NCI-H2081 (cell line): ENCODE data around the gene ATG3.
"Not testable (repeated sequence)": the region's sequence is repeated elsewhere in the genome, so short reads cannot be mapped to it uniquely, and the experiment has no call there.

Source experiments
- DNase-seq, 2 experiments: peaks; one replicate each; lab custom pipeline; 2025; lab: John Stamatoyannopoulos, UW

Gene ATG3

DNA sequence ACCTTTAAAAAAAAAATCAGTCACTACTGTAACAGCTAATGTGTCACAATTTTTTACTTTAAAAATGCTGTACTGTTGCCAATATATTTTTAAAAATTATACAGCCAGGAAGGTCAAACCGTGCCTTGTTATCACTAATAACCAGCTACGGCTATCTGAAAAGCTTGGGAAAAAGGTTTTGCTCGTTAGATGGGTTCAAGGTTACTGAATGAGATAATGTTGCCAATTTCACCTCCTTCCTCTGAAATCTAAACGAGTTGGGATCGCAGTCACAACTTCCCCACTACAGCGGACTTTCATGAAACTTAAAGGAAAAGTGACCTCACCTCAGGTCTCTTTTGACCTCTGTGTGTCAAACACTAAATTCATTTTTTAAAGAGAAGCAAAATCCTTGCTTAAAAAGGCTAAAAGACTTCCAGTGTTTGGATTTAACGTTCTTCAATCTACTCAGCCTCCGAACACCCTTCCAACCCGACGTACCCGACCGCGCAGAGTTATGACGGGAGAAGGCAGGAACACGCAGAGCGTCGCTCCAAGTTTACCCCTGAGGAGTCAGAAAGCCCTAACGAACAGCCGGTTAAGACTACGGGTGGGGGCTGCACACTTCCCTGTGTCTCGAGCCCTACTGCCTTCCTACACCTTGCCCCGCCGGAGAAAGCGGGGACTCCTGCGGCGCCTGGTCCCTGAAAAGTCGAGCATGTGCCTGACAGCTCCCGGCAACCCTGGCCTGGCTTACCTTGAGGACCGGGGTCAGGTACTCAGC lies 860 bp downstream of the ATG3 start:
- DNase-seq: peak; percentile 48 to 70

GRCh38 chr3:112560307-112560706 lies 1.5 kb downstream of the ATG3 start:
- DNase-seq: no peak

- no peak for DNase-seq
Measured at GRCh38 chr3:112557976-112558375, 3.8 kb downstream of the ATG3 start.

DNA sequence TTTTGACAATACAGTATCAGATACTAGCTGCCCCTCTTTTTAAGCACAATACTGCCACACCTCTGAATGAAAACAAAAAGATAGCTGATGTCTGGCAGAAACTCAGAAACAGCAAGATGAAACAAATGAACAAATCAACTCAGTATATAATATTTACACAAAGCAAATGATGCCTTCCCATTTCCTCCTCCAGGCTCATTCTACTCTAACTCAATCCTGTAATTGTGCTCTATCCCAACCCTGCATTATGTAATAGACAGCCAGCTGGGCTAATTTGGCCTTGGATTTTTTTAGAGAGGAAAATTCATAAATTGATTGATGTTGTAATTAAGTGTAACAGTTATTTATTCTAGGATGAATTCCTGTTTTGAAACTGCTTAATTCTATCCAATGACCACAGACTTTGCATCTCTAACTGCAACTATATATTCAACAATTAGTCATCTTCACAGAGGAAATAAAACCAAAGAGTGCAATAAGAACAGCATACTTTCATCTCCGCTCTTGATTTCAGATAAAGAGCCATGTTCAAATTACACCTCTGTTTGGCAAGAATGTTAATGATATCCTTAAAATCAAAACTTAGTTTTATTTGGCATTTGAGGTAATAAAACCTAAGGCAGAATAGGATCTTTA lies 6.1 kb downstream of the ATG3 start:
- DNase-seq: peak; percentile 2 to 58

GRCh38 chr3:112550859-112551258 lies 10.9 kb downstream of the ATG3 start:
- no peak for DNase-seq

DNA sequence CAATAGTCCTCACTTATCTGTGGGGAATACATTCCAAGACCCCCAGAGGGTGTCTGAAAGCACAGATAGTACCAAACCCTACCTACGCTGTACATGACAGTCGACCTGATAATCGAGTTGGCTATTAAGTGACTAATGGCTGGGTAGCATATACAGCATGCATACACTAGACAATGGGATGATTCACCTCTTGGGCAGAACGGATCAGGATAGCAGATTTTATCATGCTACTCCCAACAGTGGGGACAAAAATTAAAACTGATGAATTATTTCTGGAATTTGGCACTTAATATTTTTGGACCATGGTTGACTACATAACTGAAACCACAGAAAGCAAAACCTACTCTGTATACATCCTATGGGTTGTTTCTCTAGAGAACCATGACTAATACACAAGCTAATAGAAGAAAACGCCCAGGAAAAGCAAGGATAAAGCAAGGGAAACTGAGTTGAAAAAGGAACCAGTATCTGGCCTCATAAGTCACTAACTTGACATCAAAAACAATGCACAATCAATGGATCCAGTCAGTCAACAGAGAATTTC lies 15.5 kb downstream of the ATG3 start:
- DNase-seq: no peak

DNA sequence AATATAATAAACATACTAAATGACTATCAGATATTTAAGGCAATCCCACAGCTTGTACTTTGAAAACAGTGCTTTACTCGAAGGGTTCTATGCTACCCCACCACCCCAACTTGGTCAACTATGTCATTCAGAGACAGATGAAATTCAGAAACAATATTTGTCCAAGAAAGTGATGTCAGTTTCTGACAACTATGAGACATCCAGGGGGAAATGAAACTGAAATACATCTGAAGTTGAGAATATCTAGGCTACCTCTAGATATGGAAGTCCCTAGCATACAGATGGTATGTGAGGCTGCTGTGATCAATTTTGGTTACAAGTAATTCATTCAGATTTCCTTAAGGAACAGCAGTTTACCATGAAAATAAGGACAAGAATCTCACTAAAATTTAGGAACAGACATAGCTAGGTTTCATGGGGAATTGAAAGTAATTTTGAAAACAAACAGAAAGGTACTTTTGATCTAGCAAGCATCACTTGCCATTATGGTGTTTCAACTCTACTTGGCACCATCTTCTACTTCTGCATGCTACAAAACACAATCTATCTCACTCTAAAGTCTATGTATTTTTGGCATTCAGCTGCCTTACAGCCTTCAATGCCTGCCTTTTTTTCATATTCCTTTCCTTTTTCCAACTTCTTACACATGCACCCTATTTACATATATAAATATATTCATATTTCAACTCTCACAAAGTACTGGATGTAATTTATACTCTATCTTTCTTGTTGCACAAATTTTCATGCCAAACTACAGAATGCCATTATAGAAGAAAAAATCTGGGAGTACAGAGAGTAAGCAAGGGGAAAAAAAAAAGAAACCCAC lies 21.7 kb downstream of the ATG3 start:
- DNase-seq: no peak

GRCh38 chr3:112531358-112531781 lies 30.4 kb downstream of the ATG3 start:
- DNase-seq: peak in 1 of 2 experiments; percentile 22

DNA sequence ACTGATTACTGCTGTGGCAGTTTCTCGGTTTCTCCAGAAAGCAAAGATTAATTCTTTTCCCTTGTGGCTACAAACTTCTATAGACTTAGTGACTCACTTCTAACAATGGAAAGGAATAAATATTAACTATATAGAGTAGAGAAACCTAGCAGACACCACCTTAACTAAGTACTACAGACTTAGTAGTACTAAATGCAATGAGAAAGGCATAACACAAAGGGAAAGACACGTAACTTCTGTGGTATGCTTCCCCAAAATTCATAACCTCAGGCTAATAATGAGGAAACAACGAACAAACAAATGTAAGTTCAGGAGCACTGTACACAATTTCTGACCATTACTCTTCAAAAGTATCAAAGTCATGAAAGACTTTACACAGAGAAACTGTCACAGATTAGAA lies 31.2 kb downstream of the ATG3 start:
- DNase-seq: no peak

DNA sequence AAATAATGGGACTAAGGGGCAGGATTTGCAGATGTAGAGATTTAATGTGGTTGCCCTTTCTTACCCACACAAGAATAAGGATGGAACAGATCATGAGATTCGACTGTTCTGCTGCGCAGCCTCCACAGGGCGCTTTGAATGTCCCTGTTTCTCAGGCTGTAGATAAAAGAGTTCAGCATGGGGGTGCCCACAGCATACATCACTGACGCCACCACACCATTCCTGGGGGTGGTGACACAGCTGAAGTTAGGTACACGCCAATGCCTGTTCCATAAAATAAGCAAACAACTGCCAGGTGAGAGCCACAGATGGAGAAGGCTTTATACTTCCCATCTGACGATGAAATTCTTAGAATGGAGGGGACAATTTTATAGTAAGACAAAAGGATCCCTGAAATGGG lies 37.6 kb downstream of the ATG3 start:
- DNase-seq: not testable (repeated sequence)

- DNase-seq: peak; percentile 10 to 63
Measured at GRCh38 chr3:112519424-112520001, 42.2 kb downstream of the ATG3 start.

- not testable (repeated sequence) for DNase-seq
Measured at GRCh38 chr3:112518970-112519369, 42.8 kb downstream of the ATG3 start.

GRCh38 chr3:112514527-112515128 lies 47.1 kb downstream of the ATG3 start:
- DNase-seq: no peak

GRCh38 chr3:112512320-112512719 lies 49.4 kb downstream of the ATG3 start:
- no peak for DNase-seq

DNA sequence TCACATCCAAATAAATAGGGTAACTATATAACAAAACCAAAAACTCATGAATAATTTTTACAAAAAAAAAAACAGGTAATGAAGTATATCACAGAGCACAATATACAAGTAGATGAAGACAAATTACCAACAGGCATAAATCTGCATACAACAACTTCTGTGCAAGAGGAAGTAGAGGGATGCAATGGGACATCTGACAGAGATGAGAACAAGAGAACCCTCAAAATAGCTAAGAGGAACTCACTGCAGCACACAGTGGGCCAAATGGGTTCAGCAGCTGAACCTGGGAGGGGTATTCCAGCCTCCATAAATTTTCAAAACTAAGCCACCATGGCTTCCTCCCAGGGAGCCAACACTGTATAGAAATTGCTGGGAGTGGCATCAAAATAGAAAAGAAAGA lies 52.9 kb downstream of the ATG3 start:
- DNase-seq: no peak

DNA sequence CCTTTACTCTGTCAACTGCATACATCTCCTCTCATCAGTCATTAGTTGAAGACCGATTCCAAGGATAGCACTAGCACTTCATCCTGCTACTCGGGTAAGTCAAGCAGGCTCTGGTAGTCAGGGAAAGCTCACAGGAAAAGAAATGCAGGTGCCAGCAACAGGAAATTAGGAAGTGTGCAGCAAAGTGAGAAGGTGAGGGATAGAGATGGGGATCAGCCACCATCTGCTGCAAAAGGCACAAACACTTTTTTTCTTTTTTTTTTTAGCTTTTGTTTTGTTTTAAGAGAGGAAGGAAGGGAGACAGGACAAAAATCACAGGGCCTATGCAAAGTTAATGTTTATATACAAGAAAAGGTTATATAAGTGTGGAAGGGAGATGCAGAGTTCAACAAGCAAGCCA lies 53.5 kb downstream of the ATG3 start:
- DNase-seq: no peak

- DNase-seq: no peak
Measured at GRCh38 chr3:112505907-112506306, 55.9 kb downstream of the ATG3 start.

- no peak for DNase-seq
Measured at GRCh38 chr3:112504123-112504522, 57.6 kb downstream of the ATG3 start.

DNA sequence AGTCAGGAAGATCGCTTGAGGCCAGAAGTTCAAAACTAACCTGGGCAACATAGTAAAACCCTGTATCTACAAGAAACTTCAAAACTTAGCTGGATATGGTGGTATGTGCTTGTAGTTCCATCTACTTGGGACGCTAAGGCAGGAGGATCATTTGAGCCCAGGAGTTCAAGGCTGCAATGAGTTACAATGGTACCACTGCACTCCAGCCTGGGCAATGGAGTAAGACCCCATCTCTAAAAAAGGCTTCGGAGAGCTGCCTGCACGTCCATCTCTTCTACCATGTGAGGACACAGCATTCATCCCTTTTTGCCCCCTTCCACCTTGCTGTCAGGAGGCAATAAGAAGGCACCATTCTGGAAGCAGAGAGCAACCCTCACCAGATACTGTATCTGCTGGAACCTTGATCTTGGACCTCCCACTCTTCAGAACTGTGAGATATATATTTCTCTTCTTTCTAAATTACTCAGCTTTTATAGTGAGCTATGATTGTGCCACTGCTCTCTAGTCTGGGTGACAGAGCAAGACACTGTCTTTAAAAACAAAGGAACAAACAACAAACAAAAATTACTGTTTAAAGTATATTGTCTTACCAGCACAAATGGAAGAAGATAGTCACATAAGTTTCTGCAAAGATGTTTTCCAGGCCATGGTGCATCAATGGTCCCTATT lies 58.3 kb downstream of the ATG3 start:
- no peak for DNase-seq

DNA sequence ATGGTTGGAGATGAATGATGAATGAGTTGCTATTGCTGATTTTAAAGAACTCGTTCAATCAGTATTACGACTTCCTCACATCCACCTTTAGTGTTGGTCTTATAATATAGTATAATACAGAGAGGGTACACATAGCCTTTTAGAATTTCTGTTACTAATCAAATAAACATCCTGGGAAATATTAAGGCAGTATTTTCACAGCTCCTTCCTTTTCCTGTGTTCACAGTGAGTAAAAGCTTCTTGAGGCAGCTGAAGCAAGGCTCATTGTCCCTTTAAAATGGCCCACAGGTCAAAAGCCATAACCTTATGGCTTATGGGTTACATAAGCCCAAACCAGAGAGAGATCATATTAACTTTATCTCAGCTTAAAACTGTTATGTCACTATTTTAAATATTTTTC lies 61.1 kb downstream of the ATG3 start:
- DNase-seq: no peak
